SK-N-SH (cell line): ENCODE results near the gene MINK1.

Source experiments
- CTCF ChIP-seq: fragments of 200-600 bp; sonication (generic); IDR thresholded peaks from 2 replicates; pipeline ENCODE4 v1.6.1; 2017; ENCODE audit warnings: antibody characterized with exemption, mild to moderate bottlenecking, moderate library complexity
- MEF2A ChIP-seq: IDR thresholded peaks from 2 replicates; pipeline ENCODE4 v1.4.0; 2012; ENCODE audit warnings: low read depth, borderline replicate concordance
- NRF1 ChIP-seq: IDR thresholded peaks from 2 replicates; pipeline ENCODE4 v1.6.1; 2012; ENCODE audit warnings: low read depth, mild to moderate bottlenecking, low read length
- PBX3 ChIP-seq: IDR thresholded peaks from 2 replicates; pipeline ENCODE4; 2012
- POLR2AphosphoS5 ChIP-seq: IDR thresholded peaks from 2 replicates; pipeline ENCODE4 v1.6.1; 2012; ENCODE audit warnings: low read depth, low read length
- REST ChIP-seq: IDR thresholded peaks from 2 replicates; pipeline ENCODE4 v1.6.1; 2012; ENCODE audit warnings: mild to moderate bottlenecking, low read depth, low read length, moderate library complexity
- TAF1 ChIP-seq: IDR thresholded peaks from 2 replicates; pipeline ENCODE4 v1.6.1; 2012; ENCODE audit warnings: low read depth, mild to moderate bottlenecking, low read length, moderate library complexity, borderline replicate concordance
- TF ChIP-seq, protein P1 (sequence below): fragments of 150-350 bp; IDR thresholded peaks from 2 replicates; pipeline ENCODE4 v1.6.1; 2016; ENCODE audit warnings: mild to moderate bottlenecking, low read depth, low read length

DNA sequence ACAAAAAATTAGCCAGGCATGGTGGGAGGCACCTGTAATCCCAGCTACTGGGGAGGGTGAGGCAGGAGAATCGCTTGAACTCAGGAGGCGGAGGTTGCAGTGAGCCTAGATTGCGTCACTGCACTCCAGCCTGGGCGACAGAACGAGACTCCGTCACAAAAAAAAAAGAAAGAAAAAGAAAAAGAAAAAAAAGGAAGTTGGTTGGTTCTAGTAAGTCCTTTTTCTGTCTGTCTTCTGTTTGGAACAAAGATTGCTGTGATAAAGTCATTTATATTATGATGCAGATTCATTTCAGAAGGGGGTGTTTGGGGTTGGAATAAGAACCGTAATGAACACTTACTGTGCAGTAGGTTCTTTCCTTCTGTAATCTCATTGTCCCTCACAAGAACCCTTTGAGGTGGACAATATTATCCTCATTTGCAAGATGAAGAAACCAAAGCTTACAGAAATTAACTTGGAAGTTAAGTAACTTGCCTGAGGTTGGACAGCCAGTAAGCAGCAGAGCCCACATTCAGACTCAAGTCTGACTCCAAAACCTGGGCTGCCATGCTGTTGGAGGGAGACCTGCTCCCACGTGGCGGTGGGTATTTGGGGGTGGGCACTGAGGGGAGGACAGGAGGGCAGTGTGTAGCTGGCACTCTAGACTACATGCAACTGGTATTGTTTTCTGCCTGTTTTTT, 10.3 kb downstream of the MINK1 start:
- no peak for TF ChIP-seq CTCF
- no peak for TF ChIP-seq POLR2AphosphoS5
- TF ChIP-seq, protein P1, sequence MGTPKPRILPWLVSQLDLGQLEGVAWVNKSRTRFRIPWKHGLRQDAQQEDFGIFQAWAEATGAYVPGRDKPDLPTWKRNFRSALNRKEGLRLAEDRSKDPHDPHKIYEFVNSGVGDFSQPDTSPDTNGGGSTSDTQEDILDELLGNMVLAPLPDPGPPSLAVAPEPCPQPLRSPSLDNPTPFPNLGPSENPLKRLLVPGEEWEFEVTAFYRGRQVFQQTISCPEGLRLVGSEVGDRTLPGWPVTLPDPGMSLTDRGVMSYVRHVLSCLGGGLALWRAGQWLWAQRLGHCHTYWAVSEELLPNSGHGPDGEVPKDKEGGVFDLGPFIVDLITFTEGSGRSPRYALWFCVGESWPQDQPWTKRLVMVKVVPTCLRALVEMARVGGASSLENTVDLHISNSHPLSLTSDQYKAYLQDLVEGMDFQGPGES: no peak
- no peak for TF ChIP-seq MEF2A
- TF ChIP-seq PBX3: no peak
- TF ChIP-seq NRF1: no peak
- TF ChIP-seq TAF1: no peak
- no peak for TF ChIP-seq REST
